ENCODE results near the gene MAEL.

GRCh38 chr1:167067904-167068303 is 78.8 kb downstream of the MAEL start:
- TF ChIP-seq CTCF (IDR thresholded peaks at IDR 0.05) = no peak
- no peak for TF ChIP-seq PBX3 (IDR thresholded peaks at IDR 0.05)
- TF ChIP-seq GABPA (IDR thresholded peaks at IDR 0.05; ENCODE audit: low read depth) = no peak
- TF ChIP-seq SMC3 (IDR thresholded peaks at IDR 0.05; ENCODE audit: low read depth, low read length) = no peak
- no peak for TF ChIP-seq USF2 (IDR thresholded peaks at IDR 0.05; ENCODE audit: borderline replicate concordance, low read depth, low read length)
- TF ChIP-seq REST (IDR thresholded peaks at IDR 0.05; ENCODE audit: low read depth, low read length) = no peak
- no peak for TF ChIP-seq CHD2 (IDR thresholded peaks at IDR 0.05; ENCODE audit: low read length, partially characterized antibody)
- TF ChIP-seq USF1 (IDR thresholded peaks at IDR 0.05; ENCODE audit: borderline replicate concordance, low read depth) = no peak
- no peak for TF ChIP-seq MAX (IDR thresholded peaks at IDR 0.05; ENCODE audit: low read depth)

Measured in SK-N-SH (cell line).